Hepatocyte (in vitro differentiated cells): Measurements from ENCODE around the gene HLX.

Experiments
- CTCF ChIP-seq: fragments of 200-600 bp; sonication (generic); IDR thresholded peaks from 2 replicates; pipeline ENCODE4 v1.5.1; 2016; ENCODE audit warnings: antibody characterized with exemption, mild to moderate bottlenecking; ENCODE audit not compliant: poor library complexity
- EZH2 ChIP-seq: fragments of 200-600 bp; sonication (generic); IDR thresholded peaks from 2 replicates; pipeline ENCODE4 v1.6.1; 2016; ENCODE audit warnings: antibody characterized with exemption, mild to moderate bottlenecking, borderline replicate concordance

GRCh38 chr1:220906561-220907334, 27.5 kb downstream of the HLX start:
- TF ChIP-seq CTCF, result no peak
- TF ChIP-seq EZH2, result no peak
